Lower leg skin (tissue), 4 donors: Measurements from ENCODE around the gene C16orf86. TPM values are rescaled to one million over a fixed set of nuclear protein-coding genes. Genes with fewer than 3 reads are reported as not detected.

ENCODE experiments used
- DNase-seq, 2 donors: peaks; one replicate each; pipeline ENCODE4 v3.0.0-alpha.2; 2019; ENCODE audit warnings: low spot score in 2 of 2
- H3K4me3 ChIP-seq: fragments of 200-600 bp; sonication (generic); 2 replicates; pipeline ENCODE4 v1.5.1; 2017; ENCODE audit warnings: mild to moderate bottlenecking, low read depth; ENCODE audit not compliant: poor library complexity, severe bottlenecking
- CTCF ChIP-seq, 3 donors: fragments of 450-650 bp; IDR thresholded peaks; one replicate each; pipeline ENCODE4 v1.5.1; 2016; ENCODE audit warnings: antibody characterized with exemption in 3 of 3, mild to moderate bottlenecking in 3 of 3, moderate library complexity in 2 of 3
- POLR2A ChIP-seq, 2 donors: fragments of 450-650 bp; IDR thresholded peaks; one replicate each; pipeline ENCODE4 v1.6.1; 2016 to 2017; ENCODE audit warnings: antibody characterized with exemption in 2 of 2, mild to moderate bottlenecking in 1 of 2, moderate library complexity in 1 of 2
- WGBS, 2 donors: methylation state at CpG; one replicate each; pipeline ENCODE4 v1.1.5; 2018; 5-methylcytosine and 5-hydroxymethylcytosine counted together
- intact Hi-C: fragments of 100-400 bp; cut with DNase I; formaldehyde crosslinking; loops from one replicate; pipeline ENCODE4 v1.15.0; 2023; ENCODE audit warnings: low total_unique reads
- total RNA-seq, 4 donors: library from RNA; depleted of rRNA; stranded (reverse); fragments of >200 nt; gene quantifications; one replicate each; pipeline ENCODE4 v1.1.0, GENCODE V29; 2016

C16orf86 gene
- 10 to 100 TPM in 1 of 4 donors, 1 to 10 TPM in 3; 2.2 to 10.4 (median 7.2) TPM for total RNA-seq

GRCh38 chr16:67666559-67667452 is at the start of gene C16orf86, which contains the start of gene ENKD1:
C16orf86 (plus strand) TSS chr16:67666814; CDS start chr16:67666971, 157 bp downstream.
ENKD1 (minus strand) TSS chr16:67666750; CDS start chr16:67666442, 308 bp downstream.
- no peak for TF ChIP-seq POLR2A (IDR thresholded peaks at IDR 0.05)
- no peak for TF ChIP-seq CTCF (IDR thresholded peaks at IDR 0.05)
- DNase-seq, result peak; percentile 71 to 97
- 3 to 7% methylated on average over 20 to 56 of the region's 78 CpGs for WGBS, 2 donors
- intact Hi-C loops, result no loop called here
- peak within 1 kb of the TSS; percentile 60 for H3K4me3 ChIP-seq

- H3K4me3 ChIP-seq, result no peak overlapping the region
- 95 to 97% methylated on average over 14 of the region's 14 CpGs for WGBS, 2 donors
- TF ChIP-seq CTCF (IDR thresholded peaks at IDR 0.05), result no peak
- no peak for TF ChIP-seq POLR2A (IDR thresholded peaks at IDR 0.05)
- intact Hi-C loops, result no loop called here
- DNase-seq, result no peak
Observed at GRCh38 chr16:67628216-67628615, 38.4 kb upstream of the C16orf86 start.

GRCh38 chr16:67632415-67633172 is 34.0 kb upstream of the C16orf86 start:
- 58 to 59% methylated on average over 7 of the region's 7 CpGs for WGBS, 2 donors
- TF ChIP-seq CTCF (IDR thresholded peaks at IDR 0.05) (no peak), POLR2A (IDR thresholded peaks at IDR 0.05) (no peak)
- H3K4me3 ChIP-seq, result no peak overlapping the region
- DNase-seq, result no peak
- intact Hi-C loops, result no loop called here

- H3K4me3 ChIP-seq, result no peak overlapping the region
- WGBS, 2 donors, result 93 to 95% methylated on average over 8 of the region's 8 CpGs
- TF ChIP-seq CTCF (IDR thresholded peaks at IDR 0.05) (no peak), POLR2A (IDR thresholded peaks at IDR 0.05) (no peak)
- intact Hi-C loops, result no loop called here
- no peak for DNase-seq
Observed at GRCh38 chr16:67636713-67637112, 29.9 kb upstream of the C16orf86 start.

GRCh38 chr16:67637625-67638024 is 29.0 kb upstream of the C16orf86 start:
- TF ChIP-seq CTCF (IDR thresholded peaks at IDR 0.05) (no peak), POLR2A (IDR thresholded peaks at IDR 0.05) (no peak)
- intact Hi-C loops, result no loop called here
- DNase-seq, result no peak
- H3K4me3 ChIP-seq, result no peak overlapping the region
- WGBS, 2 donors, result 83 to 94% methylated on average over 12 of the region's 12 CpGs
